Measurements from ENCODE around the gene SCAF11.

DNA sequence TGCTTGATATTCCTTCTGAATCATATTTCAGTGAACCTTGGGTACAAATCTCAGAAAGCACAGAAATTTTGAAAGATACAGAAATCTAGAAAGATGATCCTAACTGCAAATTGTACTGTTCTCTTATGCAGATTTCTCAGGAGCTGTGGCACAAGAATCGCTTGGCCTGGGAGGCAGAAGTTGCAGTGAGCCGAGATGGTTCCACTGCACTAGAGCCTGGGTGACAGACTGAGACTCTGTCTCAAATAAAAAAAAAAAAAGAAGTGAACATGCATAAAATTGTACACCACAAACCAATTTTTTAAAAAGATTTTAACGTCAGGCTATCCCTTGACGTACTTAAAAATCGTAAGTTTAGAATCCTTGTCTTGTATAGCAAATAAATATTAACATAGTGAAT, 31.3 kb downstream of the SCAF11 start:
- TF ChIP-seq CTCF (IDR thresholded peaks at IDR 0.05) (no peak), POLR2A (IDR thresholded peaks at IDR 0.05) (no peak)

Measured in heart left ventricle (tissue), 13 donors.